SK-N-SH (cell line): ENCODE measurements around the gene PTCRA. TPM values are rescaled to one million over a fixed set of nuclear protein-coding genes. Genes with fewer than 3 reads are reported as not detected.

Experiments used
- CTCF ChIA-PET: fragments of 300-600, 350-600 bp; formaldehyde crosslinking; extraction: SDS; loops from one replicate; lab custom pipeline; 2021; lab: Yijun Ruan, JAX
- POLR2A ChIA-PET: fragments of 350-600 bp; sonication (Branson Sonifier 250); formaldehyde crosslinking; extraction: SDS; loops from one replicate; lab custom pipeline; 2020; ENCODE audit warnings: antibody characterized with exemption, inconsistent platforms; lab: Yijun Ruan, JAX
- DNase-seq: peaks from one replicate; pipeline ENCODE4 v3.0.0; 2012
- H2AFZ ChIP-seq: fragments of 200-600 bp; sonication (generic); 2 replicates; pipeline ENCODE4 v1.8.1; 2016; ENCODE audit warnings: antibody characterized with exemption, mild to moderate bottlenecking, low read depth
- H3F3A ChIP-seq: fragments of 200-600 bp; sonication (generic); replicated peaks from 2 replicates; pipeline ENCODE3; 2016; ENCODE audit warnings: antibody characterized with exemption, mild to moderate bottlenecking; ENCODE audit not compliant: insufficient read depth
- H3K27ac ChIP-seq, 2 experiments: fragments of 200-500 bp in 1 of 2; fragments of 200-600 bp in 1 of 2; sonication (Bioruptor generic) in 1 of 2; sonication (generic), shearing (Covaris generic) in 1 of 2; 2 replicates each; pipeline versions ENCODE4 v1.5.1 to v1.6.1; 2014 to 2016; ENCODE audit warnings: low read depth in 2 of 2, inconsistent platforms in 1 of 2, low read length in 1 of 2, mild to moderate bottlenecking in 1 of 2, mixed read lengths in 1 of 2
- H3K27me3 ChIP-seq: fragments of 200-600 bp; sonication (generic), shearing (Covaris generic); 2 replicates; pipeline ENCODE4 v1.6.1; 2016; ENCODE audit warnings: mixed run types; ENCODE audit not compliant: insufficient read depth
- H3K36me3 ChIP-seq, 2 experiments: fragments of 200-500 bp in 1 of 2; fragments of 200-600 bp in 1 of 2; sonication (Bioruptor generic) in 1 of 2; sonication (generic) in 1 of 2; replicated peaks in 1 of 2; 2 replicates each; pipeline versions ENCODE3 to v1.5.1; 2014 to 2016; ENCODE audit warnings: low read length in 1 of 2, mild to moderate bottlenecking in 1 of 2; ENCODE audit not compliant: insufficient read depth in 2 of 2, control insufficient read depth in 1 of 2
- H3K4me1 ChIP-seq, 2 experiments: fragments of 200-500 bp in 1 of 2; fragments of 200-600 bp in 1 of 2; sonication (Bioruptor generic) in 1 of 2; sonication (generic), shearing (Covaris generic) in 1 of 2; 2 replicates each; pipeline versions ENCODE4 v1.5.1 to v1.6.1; 2014 to 2016; ENCODE audit warnings: low read depth in 1 of 2, low read length in 1 of 2, mixed run types in 1 of 2; ENCODE audit not compliant: insufficient read depth in 2 of 2, control insufficient read depth in 1 of 2
- H3K4me2 ChIP-seq: fragments of 200-600 bp; sonication (generic), shearing (Covaris generic); 2 replicates; pipeline ENCODE4 v1.6.1; 2017; ENCODE audit warnings: mixed run types
- H3K4me3 ChIP-seq, 2 experiments: fragments of 200-500 bp in 1 of 2; fragments of 200-600 bp in 1 of 2; sonication (Bioruptor generic) in 1 of 2; sonication (generic), shearing (Covaris generic) in 1 of 2; 2 replicates each; pipeline versions ENCODE4 v1.5.1 to v1.8.1; 2014 to 2016; ENCODE audit warnings: low read depth in 2 of 2, inconsistent platforms in 1 of 2, low read length in 1 of 2, mild to moderate bottlenecking in 1 of 2, mixed read lengths in 1 of 2, moderate library complexity in 1 of 2
- H3K79me2 ChIP-seq: fragments of 200-600 bp; sonication (generic); 2 replicates; pipeline ENCODE4 v1.8.1; 2017; ENCODE audit warnings: mild to moderate bottlenecking; ENCODE audit not compliant: insufficient read depth
- H3K9ac ChIP-seq: fragments of 200-600 bp; sonication (generic); 2 replicates; pipeline ENCODE4 v1.6.1; 2017; ENCODE audit warnings: mixed run types
- H3K9me2 ChIP-seq: fragments of 200-600 bp; sonication (generic); 2 replicates; pipeline ENCODE4 v1.6.1; 2017; ENCODE audit warnings: mixed run types
- H3K9me3 ChIP-seq: fragments of 200-600 bp; sonication (generic); 2 replicates; pipeline ENCODE4 v1.6.1; 2017; ENCODE audit warnings: mixed run types, mild to moderate bottlenecking, moderate library complexity
- H4K20me1 ChIP-seq: fragments of 200-600 bp; sonication (generic); 2 replicates; pipeline ENCODE4 v1.6.1; 2017; ENCODE audit warnings: mild to moderate bottlenecking, mixed run types; ENCODE audit not compliant: insufficient read depth
- ELF1 ChIP-seq: IDR thresholded peaks from 2 replicates; pipeline ENCODE4 v1.4.0; 2012
- FOXJ3 ChIP-seq: sonication (generic); formaldehyde crosslinking; IDR thresholded peaks from 2 replicates; pipeline ENCODE4 v1.5.1; 2020; ENCODE audit warnings: mild to moderate bottlenecking, missing genetic modification reagents
- FOXM1 ChIP-seq: IDR thresholded peaks from 2 replicates; pipeline ENCODE4 v1.4.0; 2012; ENCODE audit warnings: low read depth, mild to moderate bottlenecking
- GABPA ChIP-seq: IDR thresholded peaks from 2 replicates; pipeline ENCODE4 v1.4.0; 2012; ENCODE audit warnings: low read depth, mild to moderate bottlenecking
- MEF2A ChIP-seq: IDR thresholded peaks from 2 replicates; pipeline ENCODE4 v1.4.0; 2012; ENCODE audit warnings: low read depth, borderline replicate concordance
- MXI1 ChIP-seq: IDR thresholded peaks from 2 replicates; pipeline ENCODE4 v1.6.1; 2012; ENCODE audit warnings: mild to moderate bottlenecking, low read depth, low read length, improper control_type of control experiment
- NFIC ChIP-seq: IDR thresholded peaks from 2 replicates; pipeline ENCODE4 v1.4.0; 2012; ENCODE audit warnings: borderline replicate concordance
- POLR2AphosphoS5 ChIP-seq: IDR thresholded peaks from 2 replicates; pipeline ENCODE4 v1.6.1; 2012; ENCODE audit warnings: low read depth, low read length
- RAD21 ChIP-seq: IDR thresholded peaks from 2 replicates; pipeline ENCODE4 v1.6.1; 2012; ENCODE audit warnings: mild to moderate bottlenecking, low read length
- RXRA ChIP-seq: IDR thresholded peaks from 2 replicates; pipeline ENCODE4 v1.4.0; 2012; ENCODE audit warnings: low read depth, mild to moderate bottlenecking, borderline replicate concordance
- SIN3A ChIP-seq: IDR thresholded peaks from 2 replicates; pipeline ENCODE4 v1.6.1; 2012; ENCODE audit warnings: low read depth, mild to moderate bottlenecking, low read length, moderate library complexity, borderline replicate concordance
- SMC3 ChIP-seq: IDR thresholded peaks from 2 replicates; pipeline ENCODE4 v1.6.1; 2012; ENCODE audit warnings: low read depth, low read length, improper control_type of control experiment
- TAF1 ChIP-seq: IDR thresholded peaks from 2 replicates; pipeline ENCODE4 v1.6.1; 2012; ENCODE audit warnings: low read depth, mild to moderate bottlenecking, low read length, moderate library complexity, borderline replicate concordance
- TEAD4 ChIP-seq: IDR thresholded peaks from 2 replicates; pipeline ENCODE4 v1.4.0; 2012; ENCODE audit warnings: mild to moderate bottlenecking, borderline replicate concordance; ENCODE audit not compliant: insufficient read depth
- YY1 ChIP-seq: IDR thresholded peaks from 2 replicates; pipeline ENCODE4 v1.4.0; 2012; ENCODE audit warnings: low read depth, mild to moderate bottlenecking
- WGBS: methylation state at CpG from one replicate; pipeline ENCODE4 v1.1.6; 2017; ENCODE audit warnings: low lambda C conversion rate; 5-methylcytosine and 5-hydroxymethylcytosine counted together
- polyA plus RNA-seq, 3 experiments: library from polyadenylated mRNA; depleted of rRNA; stranded (reverse); fragments of >200 nt; gene quantifications; 2 replicates each; pipeline ENCODE4 v1.2.3, GENCODE V29; 2012
- TF ChIP-seq, protein P1 (sequence below): IDR thresholded peaks from 2 replicates; pipeline ENCODE4; 2012
- TF ChIP-seq, protein P2 (sequence below): IDR thresholded peaks from 2 replicates; pipeline ENCODE4 v1.4.0; 2012; ENCODE audit warnings: low read depth, borderline replicate concordance
- TF ChIP-seq, protein P3 (sequence below): IDR thresholded peaks from 2 replicates; pipeline ENCODE4 v1.6.1; 2012; ENCODE audit warnings: mild to moderate bottlenecking, low read depth, low read length, moderate library complexity
- TF ChIP-seq, protein P4 (sequence below): fragments of 150-350 bp; IDR thresholded peaks from 2 replicates; pipeline ENCODE4 v1.6.1; 2017; ENCODE audit warnings: antibody characterized with exemption, low read length, low read depth, borderline replicate concordance
- TF ChIP-seq, protein P5 (sequence below): fragments of 200-600 bp; sonication (generic); IDR thresholded peaks from 2 replicates; pipeline ENCODE4 v1.6.1; 2017; ENCODE audit warnings: antibody characterized with exemption, mild to moderate bottlenecking, moderate library complexity
- TF ChIP-seq, protein P6 (sequence below): fragments of 150-350 bp; IDR thresholded peaks from 2 replicates; pipeline ENCODE4 v1.6.1; 2016; ENCODE audit warnings: mild to moderate bottlenecking, low read depth, low read length
- TF ChIP-seq, protein P7 (sequence below): IDR thresholded peaks from 2 replicates; pipeline ENCODE4 v1.4.0; 2012; ENCODE audit warnings: low read depth

Gene PTCRA
- polyA plus RNA-seq, 1 of the 3 experiments (the other 2 are of a cell fraction) = not detected

DNA sequence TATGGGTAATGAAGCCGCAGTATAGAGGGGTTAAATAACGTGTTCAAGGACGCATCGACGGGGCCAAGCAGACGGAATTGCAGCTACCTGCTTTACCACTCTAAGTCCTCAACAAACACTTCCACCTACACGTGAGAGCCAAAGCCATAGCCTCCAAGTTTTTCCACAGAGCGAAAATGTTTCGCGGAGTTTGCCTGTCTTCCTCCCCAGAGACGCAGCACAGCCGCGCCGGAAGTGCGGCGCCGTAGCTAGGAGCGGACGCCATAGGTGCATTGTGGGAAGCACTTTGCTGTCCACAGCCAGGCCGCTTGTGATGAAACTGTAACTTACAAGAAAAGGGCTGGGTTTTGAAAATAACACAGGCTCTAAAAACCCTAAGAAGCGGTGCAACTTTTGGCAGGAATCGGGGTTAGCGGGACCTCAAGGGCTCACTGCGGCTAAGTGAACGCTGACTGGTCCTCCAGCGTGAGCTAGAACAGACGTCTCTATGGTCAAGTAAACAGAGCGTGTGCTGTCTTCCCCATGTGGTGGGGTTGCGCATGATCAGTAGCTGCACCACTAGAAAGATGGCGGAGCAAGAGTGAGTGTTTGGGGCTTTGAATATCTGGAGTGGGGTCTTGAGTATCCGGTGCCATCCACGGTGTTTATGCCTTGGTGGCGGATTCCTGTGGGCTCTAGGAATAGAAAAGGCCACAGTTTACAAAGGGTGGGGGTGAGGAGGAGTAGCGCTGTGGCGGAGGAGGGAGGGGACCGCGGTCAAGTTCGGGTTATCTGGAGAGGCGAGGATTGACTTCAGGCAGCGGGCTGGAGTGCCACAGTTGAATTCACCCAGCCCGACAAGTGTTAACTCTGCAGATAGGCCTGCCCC lies 36.2 kb upstream of the PTCRA start, which contains the start of gene RPL7L1:
Gene RPL7L1, plus strand, starts transcription at position 245 of the 868 bp plus-strand sequence. Its CDS starts 295 bp downstream, at position 540.
- Histone ChIP-seq H3K9me3 (no peaks in the 10 kb centered on the region), H2AFZ (peak within 1 kb of the TSS; percentile 89), H3K36me3 (peaks cover 19 to 38% of the 10 kb centered on the region in 2 experiments), H3K4me3 (peak within 1 kb of the TSS; percentile 74 to 87), H3K9me2 (no peaks in the 10 kb centered on the region), H3K27ac (peak within 1 kb of the TSS; percentile 89 to 94), H3F3A (peaks cover 7% of the 10 kb centered on the region), H3K4me2 (peak within 1 kb of the TSS; percentile 81), H3K4me1 (peaks cover 0 to 3% of the 10 kb centered on the region in 2 experiments; a peak in 1 of 4 replicates), H3K9ac (peak within 1 kb of the TSS; percentile 93), H3K27me3 (no peaks in the 10 kb centered on the region), H4K20me1 (no peaks in the 10 kb centered on the region), H3K79me2 (peaks cover 46% of the 10 kb centered on the region)
- POLR2A ChIA-PET = interaction anchor here (0.6 to 2.7 kb wide), 12 partner anchors 11 to 315 kb away, joined by 3 to 18 read pairs (median 5); partner anchors contain the start of genes BICRAL, CNPY3, TBCC and UBR2
- peak; percentile 75 for DNase-seq
- CTCF ChIA-PET = interaction anchor here (0.7 to 4.9 kb wide), 8 partner anchors 10 to 665 kb away, joined by 3 to 68 read pairs (median 4); no protein-coding TSS in a partner anchor
- WGBS = under 1% methylated on average over 38 of the region's 41 CpGs
- TF ChIP-seq MEF2A (no peak), FOXM1 (no peak), MXI1 (peak; percentile 85), SIN3A (peak; percentile 57; the same call in 1 of the 2 replicates), ELF1 (peak; percentile 77), TAF1 (peak; percentile 94), TEAD4 (no peak), NFIC (no peak), SMC3 (no peak), FOXJ3 (CRISPR knock-in tag) (peak; percentile 84), GABPA (peak; percentile 85), RAD21 (no peak), POLR2AphosphoS5 (peak; percentile 93), YY1 (peak; percentile 93), RXRA (no peak)
- TF ChIP-seq, protein P1, sequence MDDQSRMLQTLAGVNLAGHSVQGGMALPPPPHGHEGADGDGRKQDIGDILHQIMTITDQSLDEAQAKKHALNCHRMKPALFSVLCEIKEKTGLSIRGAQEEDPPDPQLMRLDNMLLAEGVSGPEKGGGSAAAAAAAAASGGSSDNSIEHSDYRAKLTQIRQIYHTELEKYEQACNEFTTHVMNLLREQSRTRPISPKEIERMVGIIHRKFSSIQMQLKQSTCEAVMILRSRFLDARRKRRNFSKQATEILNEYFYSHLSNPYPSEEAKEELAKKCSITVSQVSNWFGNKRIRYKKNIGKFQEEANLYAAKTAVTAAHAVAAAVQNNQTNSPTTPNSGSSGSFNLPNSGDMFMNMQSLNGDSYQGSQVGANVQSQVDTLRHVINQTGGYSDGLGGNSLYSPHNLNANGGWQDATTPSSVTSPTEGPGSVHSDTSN = no peak
- TF ChIP-seq, protein P2, sequence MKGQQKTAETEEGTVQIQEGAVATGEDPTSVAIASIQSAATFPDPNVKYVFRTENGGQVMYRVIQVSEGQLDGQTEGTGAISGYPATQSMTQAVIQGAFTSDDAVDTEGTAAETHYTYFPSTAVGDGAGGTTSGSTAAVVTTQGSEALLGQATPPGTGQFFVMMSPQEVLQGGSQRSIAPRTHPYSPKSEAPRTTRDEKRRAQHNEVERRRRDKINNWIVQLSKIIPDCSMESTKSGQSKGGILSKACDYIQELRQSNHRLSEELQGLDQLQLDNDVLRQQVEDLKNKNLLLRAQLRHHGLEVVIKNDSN = peak; percentile 75; the same call in 1 of the 2 replicates
- TF ChIP-seq, protein P3, sequence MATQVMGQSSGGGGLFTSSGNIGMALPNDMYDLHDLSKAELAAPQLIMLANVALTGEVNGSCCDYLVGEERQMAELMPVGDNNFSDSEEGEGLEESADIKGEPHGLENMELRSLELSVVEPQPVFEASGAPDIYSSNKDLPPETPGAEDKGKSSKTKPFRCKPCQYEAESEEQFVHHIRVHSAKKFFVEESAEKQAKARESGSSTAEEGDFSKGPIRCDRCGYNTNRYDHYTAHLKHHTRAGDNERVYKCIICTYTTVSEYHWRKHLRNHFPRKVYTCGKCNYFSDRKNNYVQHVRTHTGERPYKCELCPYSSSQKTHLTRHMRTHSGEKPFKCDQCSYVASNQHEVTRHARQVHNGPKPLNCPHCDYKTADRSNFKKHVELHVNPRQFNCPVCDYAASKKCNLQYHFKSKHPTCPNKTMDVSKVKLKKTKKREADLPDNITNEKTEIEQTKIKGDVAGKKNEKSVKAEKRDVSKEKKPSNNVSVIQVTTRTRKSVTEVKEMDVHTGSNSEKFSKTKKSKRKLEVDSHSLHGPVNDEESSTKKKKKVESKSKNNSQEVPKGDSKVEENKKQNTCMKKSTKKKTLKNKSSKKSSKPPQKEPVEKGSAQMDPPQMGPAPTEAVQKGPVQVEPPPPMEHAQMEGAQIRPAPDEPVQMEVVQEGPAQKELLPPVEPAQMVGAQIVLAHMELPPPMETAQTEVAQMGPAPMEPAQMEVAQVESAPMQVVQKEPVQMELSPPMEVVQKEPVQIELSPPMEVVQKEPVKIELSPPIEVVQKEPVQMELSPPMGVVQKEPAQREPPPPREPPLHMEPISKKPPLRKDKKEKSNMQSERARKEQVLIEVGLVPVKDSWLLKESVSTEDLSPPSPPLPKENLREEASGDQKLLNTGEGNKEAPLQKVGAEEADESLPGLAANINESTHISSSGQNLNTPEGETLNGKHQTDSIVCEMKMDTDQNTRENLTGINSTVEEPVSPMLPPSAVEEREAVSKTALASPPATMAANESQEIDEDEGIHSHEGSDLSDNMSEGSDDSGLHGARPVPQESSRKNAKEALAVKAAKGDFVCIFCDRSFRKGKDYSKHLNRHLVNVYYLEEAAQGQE = peak; percentile 48
- TF ChIP-seq, protein P4, sequence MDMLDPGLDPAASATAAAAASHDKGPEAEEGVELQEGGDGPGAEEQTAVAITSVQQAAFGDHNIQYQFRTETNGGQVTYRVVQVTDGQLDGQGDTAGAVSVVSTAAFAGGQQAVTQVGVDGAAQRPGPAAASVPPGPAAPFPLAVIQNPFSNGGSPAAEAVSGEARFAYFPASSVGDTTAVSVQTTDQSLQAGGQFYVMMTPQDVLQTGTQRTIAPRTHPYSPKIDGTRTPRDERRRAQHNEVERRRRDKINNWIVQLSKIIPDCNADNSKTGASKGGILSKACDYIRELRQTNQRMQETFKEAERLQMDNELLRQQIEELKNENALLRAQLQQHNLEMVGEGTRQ = no peak; the same call in 1 of the 2 replicates
- TF ChIP-seq, protein P5, sequence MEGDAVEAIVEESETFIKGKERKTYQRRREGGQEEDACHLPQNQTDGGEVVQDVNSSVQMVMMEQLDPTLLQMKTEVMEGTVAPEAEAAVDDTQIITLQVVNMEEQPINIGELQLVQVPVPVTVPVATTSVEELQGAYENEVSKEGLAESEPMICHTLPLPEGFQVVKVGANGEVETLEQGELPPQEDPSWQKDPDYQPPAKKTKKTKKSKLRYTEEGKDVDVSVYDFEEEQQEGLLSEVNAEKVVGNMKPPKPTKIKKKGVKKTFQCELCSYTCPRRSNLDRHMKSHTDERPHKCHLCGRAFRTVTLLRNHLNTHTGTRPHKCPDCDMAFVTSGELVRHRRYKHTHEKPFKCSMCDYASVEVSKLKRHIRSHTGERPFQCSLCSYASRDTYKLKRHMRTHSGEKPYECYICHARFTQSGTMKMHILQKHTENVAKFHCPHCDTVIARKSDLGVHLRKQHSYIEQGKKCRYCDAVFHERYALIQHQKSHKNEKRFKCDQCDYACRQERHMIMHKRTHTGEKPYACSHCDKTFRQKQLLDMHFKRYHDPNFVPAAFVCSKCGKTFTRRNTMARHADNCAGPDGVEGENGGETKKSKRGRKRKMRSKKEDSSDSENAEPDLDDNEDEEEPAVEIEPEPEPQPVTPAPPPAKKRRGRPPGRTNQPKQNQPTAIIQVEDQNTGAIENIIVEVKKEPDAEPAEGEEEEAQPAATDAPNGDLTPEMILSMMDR = no peak
- TF ChIP-seq, protein P6, sequence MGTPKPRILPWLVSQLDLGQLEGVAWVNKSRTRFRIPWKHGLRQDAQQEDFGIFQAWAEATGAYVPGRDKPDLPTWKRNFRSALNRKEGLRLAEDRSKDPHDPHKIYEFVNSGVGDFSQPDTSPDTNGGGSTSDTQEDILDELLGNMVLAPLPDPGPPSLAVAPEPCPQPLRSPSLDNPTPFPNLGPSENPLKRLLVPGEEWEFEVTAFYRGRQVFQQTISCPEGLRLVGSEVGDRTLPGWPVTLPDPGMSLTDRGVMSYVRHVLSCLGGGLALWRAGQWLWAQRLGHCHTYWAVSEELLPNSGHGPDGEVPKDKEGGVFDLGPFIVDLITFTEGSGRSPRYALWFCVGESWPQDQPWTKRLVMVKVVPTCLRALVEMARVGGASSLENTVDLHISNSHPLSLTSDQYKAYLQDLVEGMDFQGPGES = no peak
- TF ChIP-seq, protein P7, sequence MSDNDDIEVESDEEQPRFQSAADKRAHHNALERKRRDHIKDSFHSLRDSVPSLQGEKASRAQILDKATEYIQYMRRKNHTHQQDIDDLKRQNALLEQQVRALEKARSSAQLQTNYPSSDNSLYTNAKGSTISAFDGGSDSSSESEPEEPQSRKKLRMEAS = peak; percentile 74
